MCF 10A (cell line): ENCODE results near the gene ATP5PB. TPM values are rescaled to one million over a fixed set of nuclear protein-coding genes. Genes with fewer than 3 reads are reported as not detected.

ENCODE experiments used
- BruUV-seq: library from RNA; stranded (reverse); fragments of 400-500 nt; replicated peaks from 2 replicates; lab custom pipeline; 2021; lab: Mats Ljungman, UMichigan
- CTCF ChIA-PET: fragments of 300-600 bp; sonication (Branson Sonifier 250); formaldehyde crosslinking; extraction: SDS; loops from one replicate; lab custom pipeline; 2021; ENCODE audit warnings: antibody characterized with exemption, inconsistent platforms; lab: Yijun Ruan, JAX
- POLR2A ChIA-PET: fragments of 300-600, 350-650 bp; sonication (Branson Sonifier 250); formaldehyde crosslinking; extraction: SDS; loops from one replicate; lab custom pipeline; 2020; ENCODE audit warnings: antibody characterized with exemption, inconsistent platforms; lab: Yijun Ruan, JAX
- DNase-seq: peaks from one replicate; pipeline ENCODE4 v3.0.0-alpha.2; 2018; ENCODE audit not compliant: unreplicated experiment
- H3K27ac Mint-ChIP-seq: one replicate; pipeline ENCODE4 v1.8.0; 2022; ENCODE audit warnings: mild to moderate bottlenecking, low read depth, mixed read lengths; ENCODE audit not compliant: unreplicated experiment
- H3K27me3 Mint-ChIP-seq: one replicate; pipeline ENCODE4 v1.8.0; 2022; ENCODE audit warnings: mixed read lengths; ENCODE audit not compliant: insufficient read depth, unreplicated experiment
- H3K36me3 Mint-ChIP-seq: one replicate; pipeline ENCODE4 v1.8.0; 2022; ENCODE audit warnings: mild to moderate bottlenecking, moderate library complexity, mixed read lengths; ENCODE audit not compliant: insufficient read depth, unreplicated experiment
- H3K4me1 Mint-ChIP-seq: one replicate; pipeline ENCODE4 v1.8.0; 2022; ENCODE audit warnings: mixed read lengths; ENCODE audit not compliant: insufficient read depth, unreplicated experiment
- H3K4me3 Mint-ChIP-seq: one replicate; pipeline ENCODE4 v1.8.0; 2022; ENCODE audit warnings: mild to moderate bottlenecking, moderate library complexity, mixed read lengths; ENCODE audit not compliant: unreplicated experiment
- H3K9me3 Mint-ChIP-seq: one replicate; pipeline ENCODE4 v1.8.0; 2022; ENCODE audit warnings: mixed read lengths; ENCODE audit not compliant: unreplicated experiment
- intact Hi-C: fragments of 100-400 bp; cut with micrococcal nuclease; formaldehyde crosslinking; loops from 2 replicates; pipeline ENCODE4 v1.14.1; 2022
- total RNA-seq: library from RNA; stranded (reverse); gene quantifications from 2 replicates; pipeline ENCODE4 v1.2.3, GENCODE V29; 2022
- TF ChIP-seq, protein P1 (sequence below): fragments of 200-600 bp; IDR thresholded peaks from one replicate; pipeline ENCODE4 v1.8.0; 2022; ENCODE audit warnings: antibody characterized with exemption, mild to moderate bottlenecking; ENCODE audit not compliant: unreplicated experiment

Gene ATP5PB
- total RNA-seq, 1 experiment from 2014 or later, result 348 TPM

DNA sequence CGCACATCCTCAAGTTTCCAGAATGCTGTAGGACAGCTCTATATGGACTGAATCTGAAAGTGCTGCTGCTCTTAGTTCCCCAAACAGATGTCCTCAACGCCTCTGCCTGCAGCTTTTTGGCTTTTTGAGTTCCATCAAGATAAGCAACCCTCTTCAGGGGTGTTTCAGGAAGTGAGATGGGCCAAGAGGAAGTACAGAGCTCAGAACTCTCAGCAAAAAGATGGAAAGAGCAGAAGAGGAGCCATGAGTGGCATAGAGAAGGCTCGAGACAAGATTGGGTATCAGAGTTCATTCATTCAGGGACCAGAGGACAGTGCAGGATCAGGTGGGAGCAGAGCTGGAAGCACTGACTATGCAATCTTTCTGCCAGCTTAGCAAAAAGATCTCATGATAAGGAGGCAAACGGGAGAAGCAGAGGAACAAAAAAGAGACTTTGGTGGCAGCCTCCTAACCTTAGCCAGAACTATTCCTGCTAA is 54.4 kb downstream of the ATP5PB start, which contains the start of the genes ADORA3 and TMIGD3:
ADORA3 (minus strand) TSS at position 49 of the 476 bp plus-strand sequence. CDS start 279 bp downstream, outside the sequence.
TMIGD3 (minus strand) TSS at position 49 of the 476 bp plus-strand sequence. CDS start 279 bp downstream, outside the sequence.
- ChIA-PET CTCF (interaction anchor here (0.5 to 0.6 kb wide), 3 partner anchors 66 to 1475 kb away, joined by 3 to 4 read pairs (median 3); no protein-coding TSS in a partner anchor), POLR2A (interaction anchor here (1.4 kb wide), 1 partner anchor 14 kb away, joined by 4 read pairs; no protein-coding TSS in a partner anchor)
- BruUV-seq, result no TSS peak
- Mint-ChIP-seq H3K4me3 (no peak within 1 kb of the TSS), H3K36me3 (no peaks in the 10 kb centered on the region), H3K9me3 (no peaks in the 10 kb centered on the region), H3K27me3 (peaks cover 15% of the 10 kb centered on the region), H3K4me1 (peaks cover 5% of the 10 kb centered on the region), H3K27ac (no peak within 1 kb of the TSS)
- DNase-seq, result no peak
- TF ChIP-seq, protein P1, sequence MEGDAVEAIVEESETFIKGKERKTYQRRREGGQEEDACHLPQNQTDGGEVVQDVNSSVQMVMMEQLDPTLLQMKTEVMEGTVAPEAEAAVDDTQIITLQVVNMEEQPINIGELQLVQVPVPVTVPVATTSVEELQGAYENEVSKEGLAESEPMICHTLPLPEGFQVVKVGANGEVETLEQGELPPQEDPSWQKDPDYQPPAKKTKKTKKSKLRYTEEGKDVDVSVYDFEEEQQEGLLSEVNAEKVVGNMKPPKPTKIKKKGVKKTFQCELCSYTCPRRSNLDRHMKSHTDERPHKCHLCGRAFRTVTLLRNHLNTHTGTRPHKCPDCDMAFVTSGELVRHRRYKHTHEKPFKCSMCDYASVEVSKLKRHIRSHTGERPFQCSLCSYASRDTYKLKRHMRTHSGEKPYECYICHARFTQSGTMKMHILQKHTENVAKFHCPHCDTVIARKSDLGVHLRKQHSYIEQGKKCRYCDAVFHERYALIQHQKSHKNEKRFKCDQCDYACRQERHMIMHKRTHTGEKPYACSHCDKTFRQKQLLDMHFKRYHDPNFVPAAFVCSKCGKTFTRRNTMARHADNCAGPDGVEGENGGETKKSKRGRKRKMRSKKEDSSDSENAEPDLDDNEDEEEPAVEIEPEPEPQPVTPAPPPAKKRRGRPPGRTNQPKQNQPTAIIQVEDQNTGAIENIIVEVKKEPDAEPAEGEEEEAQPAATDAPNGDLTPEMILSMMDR, result no peak
- intact Hi-C loops, result no loop called here

DNA sequence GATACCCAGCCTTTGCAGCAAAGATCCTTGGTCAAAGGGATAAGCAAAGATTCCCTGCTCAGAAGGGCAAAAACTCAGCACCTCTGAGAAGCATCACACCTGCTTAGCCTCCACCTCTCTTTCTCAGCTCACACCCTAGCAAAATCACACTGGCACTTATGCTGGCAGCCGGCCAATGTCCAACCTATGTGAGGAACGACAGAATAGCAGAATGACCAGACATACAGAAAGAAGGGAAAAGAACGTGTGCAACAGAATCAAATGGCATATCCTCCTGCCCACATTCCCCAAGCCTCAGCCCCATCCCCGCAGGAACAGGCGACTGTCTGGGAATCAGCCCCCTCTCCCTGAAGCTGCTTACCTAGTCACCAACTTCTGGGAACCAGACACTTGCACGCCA is 54.8 kb downstream of the ATP5PB start:
- POLR2A ChIA-PET, result interaction anchor here (1.4 kb wide), 1 partner anchor 14 kb away, joined by 4 read pairs; no protein-coding TSS in a partner anchor
- no peaks in the 10 kb centered on the region for H3K36me3 Mint-ChIP-seq
- no peak for DNase-seq
- no peak overlapping the region for H3K27ac Mint-ChIP-seq
- intact Hi-C loops, result no loop called here
- H3K9me3 Mint-ChIP-seq, result no peaks in the 10 kb centered on the region
- TF ChIP-seq, protein P1, result no peak
- no peak overlapping the region for H3K4me3 Mint-ChIP-seq
- H3K27me3 Mint-ChIP-seq, result peaks cover 14% of the 10 kb centered on the region
- H3K4me1 Mint-ChIP-seq, result peaks cover 5% of the 10 kb centered on the region
- CTCF ChIA-PET, result interaction anchor here (0.5 to 0.6 kb wide), 2 partner anchors 67 to 1475 kb away, joined by 3 to 4 read pairs; no protein-coding TSS in a partner anchor
- BruUV-seq, result no TSS peak

DNA sequence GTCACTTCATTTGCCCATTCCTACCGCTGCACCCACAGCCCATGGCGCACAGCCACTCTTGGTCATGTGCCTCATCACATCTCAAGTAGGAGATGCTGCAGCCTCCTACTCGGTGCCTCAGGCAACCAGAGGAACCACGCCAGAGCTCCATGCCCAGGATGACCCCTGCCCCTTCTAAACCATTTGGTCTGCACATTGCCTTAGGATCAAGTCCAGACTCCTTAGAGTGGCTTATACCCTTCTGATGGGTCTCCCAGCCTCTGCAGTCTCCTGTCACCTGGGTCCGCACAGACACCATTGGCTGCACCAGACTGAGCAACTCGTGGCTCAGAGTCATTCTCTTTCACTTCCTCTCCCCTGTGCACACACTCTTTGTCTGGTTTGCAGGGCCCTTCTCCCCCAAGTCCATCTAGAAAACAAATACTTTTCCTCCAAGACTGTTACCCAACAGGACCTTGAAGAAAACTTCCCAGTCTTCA is 56.4 kb downstream of the ATP5PB start:
- BruUV-seq, result no TSS peak
- CTCF ChIA-PET, result interaction anchor here (0.6 to 4.2 kb wide), 4 partner anchors 164 to 1521 kb away, joined by 3 to 31 read pairs (median 4); partner anchors contain the start of gene AHCYL1

More for the DNA sequence above, 56.4 kb downstream of the ATP5PB start:
- TF ChIP-seq, protein P1, result no peak
- no peak for DNase-seq
- Mint-ChIP-seq H3K4me1 (peaks cover 10% of the 10 kb centered on the region), H3K36me3 (no peaks in the 10 kb centered on the region), H3K27me3 (no peaks in the 10 kb centered on the region), H3K4me3 (no peak overlapping the region), H3K27ac (no peak overlapping the region), H3K9me3 (no peaks in the 10 kb centered on the region)
- POLR2A ChIA-PET, result interaction anchor here (0.7 kb wide), 1 partner anchor 542 kb away, joined by 3 read pairs; no protein-coding TSS in a partner anchor
- intact Hi-C loops, result loop anchor here (5.0 kb wide), 2 partner anchors 167 to 283 kb away; no protein-coding TSS in a partner anchor
